ENCODE measurements around the gene TFF1. TPM values are rescaled to one million over a fixed set of nuclear protein-coding genes. Genes with fewer than 3 reads are reported as not detected.

The TFF1 gene
- total and polyA plus RNA-seq, 2 of the 4 experiments (the other 2 are of a cell fraction): not detected

GRCh38 chr21:42357307-42357706 is 9.0 kb downstream of the TFF1 start:
- no peak overlapping the region for H4K8ac ChIP-seq (ENCODE audit: low read depth in 2 of 2, low read length in 2 of 2)

More at GRCh38 chr21:42357307-42357706, 9.0 kb downstream of the TFF1 start:
- ATAC-seq (ENCODE audit: low read depth) (no peak), DNase-seq (no peak)
- dilution Hi-C loops (cut with HindIII; ENCODE audit: low sequenced_read_pairs, unreplicated experiment) (no loop called here), intact Hi-C loops (cut with micrococcal nuclease) (no loop called here), in situ Hi-C loops (cut with MboI; ENCODE audit: low sequenced_read_pairs) (no loop called here)
- Histone ChIP-seq H3K79me1 (ENCODE audit: low read depth in 1 of 2, low read length in 2 of 2) (no peaks in the 10 kb centered on the region), H4K5ac (ENCODE audit: low read depth, low read length) (no peak overlapping the region), H2AK9ac (replicated peaks; ENCODE audit: low read depth, low read length, poor library complexity) (no peak overlapping the region), H3K9ac (ENCODE audit: low read depth, low read length) (no peak overlapping the region), H2BK20ac (ENCODE audit: low read depth, low read length) (no peak overlapping the region), H2BK5ac (ENCODE audit: low read depth, low read length, poor library complexity, severe bottlenecking) (no peak overlapping the region), H3K4me3 (ENCODE audit: insufficient read depth, low read depth, low read length) (no peak overlapping the region), H3K4ac (ENCODE audit: low read depth, low read length) (no peak overlapping the region), H3K14ac (replicated peaks; ENCODE audit: low read depth, low read length) (no peak overlapping the region), H4K20me1 (ENCODE audit: insufficient read depth, low read length) (no peaks in the 10 kb centered on the region), H3K56ac (ENCODE audit: extremely low read depth, insufficient read depth, low read length) (no peak overlapping the region), H2BK120ac (ENCODE audit: low read depth, low read length) (no peak overlapping the region), H3K36me3 (ENCODE audit: control insufficient read depth, insufficient read depth, low read length) (no peaks in the 10 kb centered on the region), H3K4me2 (ENCODE audit: low read depth, low read length) (no peak overlapping the region), H4K91ac (ENCODE audit: insufficient read depth, low read depth, low read length) (no peak overlapping the region), H3K9me1 (ENCODE audit: insufficient read depth, low read length) (no peaks in the 10 kb centered on the region), H3K9me3 (ENCODE audit: control insufficient read depth, insufficient read depth, low read length) (no peaks in the 10 kb centered on the region; the same call in 1 of the 2 replicates), H3K18ac (ENCODE audit: low read depth, low read length) (no peak overlapping the region), H3K4me1 (ENCODE audit: control insufficient read depth, insufficient read depth, low read length) (no peaks in the 10 kb centered on the region), H2AFZ (replicated peaks; ENCODE audit: low read length, poor library complexity) (no peak overlapping the region), H3K27ac (ENCODE audit: insufficient read depth, low read length) (no peak overlapping the region), H2AK5ac (ENCODE audit: low read depth, low read length) (no peak overlapping the region), H2BK15ac (ENCODE audit: low read depth, low read length) (no peak overlapping the region), H3K23ac (ENCODE audit: low read depth, low read length) (no peak overlapping the region), H3K27me3 (ENCODE audit: control insufficient read depth, insufficient read depth, low read length) (peaks cover 15% of the 10 kb centered on the region)
- ChIA-PET CTCF (interaction anchor here (1.1 kb wide), 1 partner anchor 10 kb away, joined by 3 read pairs; no protein-coding TSS in a partner anchor), POLR2A (ENCODE audit: unreplicated experiment) (no interaction called here)
- WGBS, 2 experiments (ENCODE audit: extremely low coverage in 2 of 2, insufficient read length in 1 of 2): no CpG with 5 or more reads among the region's 3 CpGs
- BruUV-seq (replicated peaks): no TSS peak
- TF ChIP-seq RFX5 (IDR thresholded peaks at IDR 0.05; ENCODE audit: low read depth, low read length) (no peak), ELK1 (IDR thresholded peaks at IDR 0.05; ENCODE audit: borderline replicate concordance, low read depth, low read length) (no peak), SMC3 (IDR thresholded peaks at IDR 0.05; ENCODE audit: low read depth, low read length) (no peak), CTCF (conservative IDR thresholded peaks at IDR 0.05; ENCODE audit: low read depth, low read length) (no peak), POLR2A (IDR thresholded peaks at IDR 0.05; ENCODE audit: low read depth, low read length) (no peak), USF2 (IDR thresholded peaks at IDR 0.05; ENCODE audit: low read depth, low read length) (no peak), RAD21 (IDR thresholded peaks at IDR 0.05; ENCODE audit: low read length) (no peak), CEBPB (IDR thresholded peaks at IDR 0.05; ENCODE audit: low read depth, low read length) (no peak), CHD1 (IDR thresholded peaks at IDR 0.05; ENCODE audit: low read depth, low read length) (no peak), MAZ (IDR thresholded peaks at IDR 0.05; ENCODE audit: borderline replicate concordance, low read depth, low read length) (no peak), MAFK (IDR thresholded peaks at IDR 0.05; ENCODE audit: low read depth, low read length) (no peak), MXI1 (IDR thresholded peaks at IDR 0.05; ENCODE audit: borderline replicate concordance, low read depth, low read length) (no peak), FOS (IDR thresholded peaks at IDR 0.05; ENCODE audit: low read depth, low read length) (no peak), BHLHE40 (IDR thresholded peaks at IDR 0.05; ENCODE audit: low read depth, low read length) (no peak), NFE2L2 (IDR thresholded peaks at IDR 0.05; ENCODE audit: low read depth, low read length) (no peak), RCOR1 (IDR thresholded peaks at IDR 0.05; ENCODE audit: insufficient replicate concordance, low read length) (no peak)
